NOMO-1 (cell line): ENCODE measurements around the gene RPUSD4.
A peak's percentile ranks its signal among the peaks of the same experiment; 100 is the strongest.
"Not testable (repeated sequence)": the region's sequence is repeated elsewhere in the genome, so short reads cannot be mapped to it uniquely, and the experiment has no call there.

Experiments
- DNase-seq, 2 experiments: peaks; one replicate each; lab custom pipeline; 2025; ENCODE audit not compliant: unreplicated experiment in 2 of 2; lab: John Stamatoyannopoulos, UW

RPUSD4 gene

DNA sequence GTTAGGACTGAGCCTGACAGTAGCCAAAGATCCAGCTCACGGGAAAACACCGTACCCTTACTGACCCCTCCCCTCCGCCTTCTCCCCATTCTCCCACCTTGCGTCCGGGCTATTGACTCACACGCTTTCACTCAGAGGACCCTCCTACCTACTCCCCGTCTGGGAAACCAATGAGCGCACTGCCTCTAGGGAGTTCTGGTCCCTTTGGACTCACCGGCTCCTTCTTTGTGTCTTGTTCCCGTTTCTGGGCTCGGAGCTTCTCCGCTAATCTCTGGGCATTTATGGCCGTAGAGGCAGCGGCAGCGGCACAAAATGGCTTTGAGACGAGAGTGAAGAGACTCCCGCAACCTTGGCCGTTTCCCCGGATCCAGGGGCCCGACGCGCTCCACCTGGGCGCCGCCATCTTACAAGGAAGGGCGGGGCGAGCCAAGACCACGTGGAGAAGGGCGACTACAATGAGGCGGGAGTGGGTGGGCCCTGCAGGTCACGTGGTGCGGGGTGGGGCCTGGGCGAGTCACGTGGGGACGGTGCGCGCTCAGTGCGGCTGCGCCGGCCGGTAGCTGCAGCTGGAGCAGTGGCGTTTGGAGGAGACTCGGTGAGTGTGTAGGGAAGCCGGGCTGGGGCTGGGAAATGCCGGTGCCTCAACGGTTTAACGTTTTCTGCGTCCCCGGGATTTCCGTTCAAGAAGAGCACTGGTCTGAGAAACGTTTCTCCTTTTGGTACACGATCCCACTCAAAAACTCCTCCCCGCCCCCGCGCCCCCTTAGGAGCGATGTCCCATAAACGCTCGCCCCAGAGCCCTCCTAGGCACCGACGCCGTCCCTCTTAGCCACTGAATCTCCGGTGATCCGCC, at the start of gene RPUSD4, which contains the start of gene FAM118B:
RPUSD4 (minus strand) TSS at position 415 of the 853 bp plus-strand sequence; CDS start at position 403, 12 bp downstream.
FAM118B (plus strand) TSS at position 547 of the 853 bp plus-strand sequence. CDS start 23,220 bp downstream, outside the sequence.
- DNase-seq, result peak; percentile 93

GRCh38 chr11:126257764-126258163, 46.3 kb upstream of the RPUSD4 start:
- DNase-seq, result no peak

DNA sequence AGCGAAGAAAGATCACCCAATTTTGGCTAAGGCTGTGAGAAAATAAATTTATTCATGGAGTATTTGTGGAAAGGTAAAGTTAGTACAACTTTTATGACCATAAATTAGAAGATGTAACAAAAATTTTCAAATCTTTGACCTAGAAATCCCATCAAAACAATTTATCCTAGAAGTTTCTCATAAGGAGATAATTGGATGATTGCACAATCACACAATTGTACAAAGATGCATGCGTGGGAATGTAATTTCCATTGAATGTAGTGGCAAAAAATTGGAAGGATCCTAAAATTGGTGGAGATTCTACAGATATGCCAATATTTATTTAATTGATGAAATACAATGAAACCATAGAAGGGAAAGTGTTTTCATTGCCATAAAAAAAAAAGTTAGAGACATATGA, 45.7 kb upstream of the RPUSD4 start:
- DNase-seq, result no peak

DNA sequence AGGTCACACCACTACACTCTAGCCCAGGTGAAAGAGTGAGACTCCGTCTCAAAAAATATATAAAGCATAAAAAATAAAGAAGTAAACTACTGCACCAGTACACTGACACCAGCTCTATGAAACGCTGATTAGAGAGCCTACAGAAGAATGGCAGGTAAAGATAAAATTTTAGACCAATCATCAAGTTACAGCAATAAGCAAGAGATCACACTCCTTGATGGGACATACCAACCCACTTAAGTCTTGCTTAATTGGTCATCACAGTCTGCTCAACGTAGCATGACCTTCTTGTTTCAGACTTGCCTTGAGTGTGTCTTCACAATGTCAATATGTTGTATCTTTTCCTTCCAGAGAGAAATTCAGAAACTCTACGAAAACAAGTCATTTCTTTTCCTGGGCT, 44.8 kb upstream of the RPUSD4 start:
- no peak for DNase-seq

- not testable (repeated sequence) for DNase-seq
Observed at GRCh38 chr11:126255507-126255906, 44.1 kb upstream of the RPUSD4 start.

DNA sequence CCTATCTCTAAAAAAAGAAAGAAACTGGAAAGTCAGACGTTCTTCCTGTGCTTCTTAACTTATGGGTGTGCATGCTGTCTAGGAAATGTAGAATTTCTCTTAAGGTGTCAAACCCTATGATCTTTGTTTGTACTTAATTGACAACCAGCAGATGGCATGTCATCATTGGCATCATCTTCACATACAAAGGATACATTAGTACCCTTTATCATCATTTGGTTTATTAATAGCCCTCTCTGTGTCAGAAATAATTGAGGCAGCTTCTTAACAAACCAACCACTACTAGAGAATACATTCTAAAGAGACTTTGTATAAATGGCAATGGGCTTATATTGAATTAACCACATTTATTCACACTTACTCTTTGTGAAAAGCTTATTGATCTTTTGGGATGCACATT, 43.4 kb upstream of the RPUSD4 start:
- no peak for DNase-seq

DNA sequence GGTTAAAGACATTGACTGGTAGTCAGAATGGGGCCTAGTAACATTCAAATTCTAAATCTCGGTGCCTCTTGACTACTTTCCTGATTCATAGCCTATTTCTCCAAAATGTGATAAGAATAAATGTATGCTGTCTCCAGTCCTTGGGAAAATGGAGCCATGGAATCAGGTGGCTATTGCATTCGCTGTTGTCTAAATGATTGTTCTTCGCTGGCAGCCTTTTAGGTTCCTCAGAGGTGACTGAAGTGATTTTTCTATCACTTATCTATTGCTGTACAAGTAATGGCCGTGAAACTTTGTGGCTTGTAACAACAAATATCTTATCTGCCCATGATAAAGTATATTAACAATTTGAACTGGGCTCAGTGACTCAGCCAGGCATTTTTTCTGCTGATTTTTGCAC, 41.8 kb upstream of the RPUSD4 start:
- no peak for DNase-seq

- DNase-seq, result no peak
Observed at GRCh38 chr11:126246636-126247035, 35.2 kb upstream of the RPUSD4 start.

DNA sequence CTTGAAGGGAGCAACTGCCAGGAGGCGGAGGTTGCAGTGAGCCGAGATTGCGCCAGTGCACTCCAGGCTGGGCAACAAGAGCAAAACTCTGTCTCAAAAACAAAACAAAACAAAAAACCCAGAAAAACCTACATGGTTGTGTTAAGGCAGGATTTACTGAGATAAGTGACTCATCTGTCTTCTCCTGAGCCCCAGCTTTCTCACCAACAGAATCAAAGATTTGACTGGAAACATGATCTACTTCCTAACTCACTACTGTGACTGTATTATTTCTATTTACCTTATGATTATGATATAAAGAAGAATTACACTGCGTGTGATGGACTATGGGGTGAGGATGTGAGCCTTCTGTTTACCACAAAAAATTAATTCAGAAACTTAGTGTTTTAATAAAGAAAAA, 21.9 kb upstream of the RPUSD4 start:
- no peak for DNase-seq

GRCh38 chr11:126232683-126233082, 21.2 kb upstream of the RPUSD4 start:
- DNase-seq, result no peak

GRCh38 chr11:126231725-126232459, 20.4 kb upstream of the RPUSD4 start:
- DNase-seq, result no peak

DNA sequence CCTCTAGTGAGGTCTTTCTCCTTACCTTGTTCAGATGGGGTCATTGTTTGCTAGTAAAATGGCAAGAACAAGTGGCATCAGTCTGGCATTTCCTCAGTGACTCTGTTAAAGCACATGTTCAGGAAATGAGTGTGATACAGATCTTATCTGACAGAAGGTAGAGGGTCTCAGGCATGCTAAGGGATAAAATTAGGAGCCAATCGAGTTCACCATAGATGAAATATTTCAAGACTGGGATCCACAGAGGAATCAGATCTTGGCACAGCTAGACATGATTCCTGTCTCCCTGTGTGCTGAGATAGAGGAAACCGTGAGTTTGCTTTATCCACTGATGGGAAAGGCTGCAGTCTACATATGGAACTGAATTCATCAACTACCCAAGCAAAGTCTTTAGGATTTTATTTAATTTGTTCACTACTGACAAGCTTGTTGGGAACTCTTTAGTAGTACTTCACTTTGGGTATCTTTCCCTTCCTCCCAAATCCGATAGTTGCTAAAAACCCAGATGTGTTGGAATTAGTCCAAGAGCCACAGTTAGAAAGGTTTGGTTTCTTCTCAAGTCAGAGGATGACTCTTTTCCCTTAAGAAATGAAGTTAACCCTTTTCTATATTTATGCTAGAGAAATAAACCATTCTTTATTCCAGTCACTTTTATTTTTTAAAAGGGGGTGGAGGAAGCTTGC, 18.5 kb upstream of the RPUSD4 start:
- no peak for DNase-seq

DNA sequence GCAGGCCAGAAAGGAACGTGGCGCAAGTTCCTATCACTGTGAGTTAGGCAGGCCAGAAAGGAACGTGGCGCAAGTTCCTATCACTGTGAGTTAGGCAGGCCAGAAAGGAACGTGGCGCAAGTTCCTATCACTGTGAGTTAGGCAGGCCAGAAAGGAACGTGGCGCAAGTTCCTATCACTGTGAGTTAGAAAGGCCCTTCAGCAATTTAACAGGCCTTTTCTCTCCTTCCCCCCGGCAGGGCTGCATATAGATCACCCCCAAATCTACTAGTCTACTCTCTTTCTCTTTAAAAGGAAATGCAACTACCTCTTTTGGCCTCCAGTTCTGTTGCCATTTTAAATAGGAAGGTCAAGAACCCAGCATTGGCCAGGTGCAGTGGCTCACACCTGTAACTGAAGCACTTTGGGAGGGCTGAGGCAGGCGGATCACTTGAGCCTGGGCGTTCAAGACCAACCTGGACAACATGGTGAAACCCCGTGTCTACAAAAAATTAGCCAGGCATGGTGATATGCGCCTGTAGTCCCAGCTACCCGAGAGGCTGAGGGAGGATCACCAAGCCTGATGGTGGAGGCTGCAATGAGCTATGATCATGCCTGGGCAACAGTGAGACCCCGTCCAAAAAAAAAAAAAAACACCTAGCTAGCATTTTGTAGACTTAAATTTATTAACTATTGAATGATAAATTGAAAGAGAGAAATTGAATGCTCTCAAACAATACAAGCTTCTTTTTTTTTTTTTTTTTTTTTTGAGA, 15.1 kb upstream of the RPUSD4 start:
- no peak for DNase-seq

DNA sequence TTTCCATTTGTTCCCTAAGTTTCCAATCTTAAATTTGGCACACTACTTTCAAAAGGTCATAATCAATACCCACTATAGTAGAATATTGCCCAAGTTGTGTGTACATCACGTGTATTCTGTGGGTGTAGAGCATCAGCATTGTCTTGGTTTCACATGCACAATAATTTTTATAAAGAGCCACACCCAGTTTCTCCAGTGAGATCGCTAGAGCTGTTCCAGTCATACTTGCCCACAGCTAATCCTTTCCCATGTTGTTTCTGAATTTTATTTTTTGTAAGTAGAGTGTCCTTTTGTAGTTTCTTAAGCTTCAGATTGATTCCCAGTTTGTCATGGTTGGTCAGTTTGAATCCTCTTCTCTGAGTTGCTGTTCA, 13.8 kb upstream of the RPUSD4 start:
- no peak for DNase-seq

DNA sequence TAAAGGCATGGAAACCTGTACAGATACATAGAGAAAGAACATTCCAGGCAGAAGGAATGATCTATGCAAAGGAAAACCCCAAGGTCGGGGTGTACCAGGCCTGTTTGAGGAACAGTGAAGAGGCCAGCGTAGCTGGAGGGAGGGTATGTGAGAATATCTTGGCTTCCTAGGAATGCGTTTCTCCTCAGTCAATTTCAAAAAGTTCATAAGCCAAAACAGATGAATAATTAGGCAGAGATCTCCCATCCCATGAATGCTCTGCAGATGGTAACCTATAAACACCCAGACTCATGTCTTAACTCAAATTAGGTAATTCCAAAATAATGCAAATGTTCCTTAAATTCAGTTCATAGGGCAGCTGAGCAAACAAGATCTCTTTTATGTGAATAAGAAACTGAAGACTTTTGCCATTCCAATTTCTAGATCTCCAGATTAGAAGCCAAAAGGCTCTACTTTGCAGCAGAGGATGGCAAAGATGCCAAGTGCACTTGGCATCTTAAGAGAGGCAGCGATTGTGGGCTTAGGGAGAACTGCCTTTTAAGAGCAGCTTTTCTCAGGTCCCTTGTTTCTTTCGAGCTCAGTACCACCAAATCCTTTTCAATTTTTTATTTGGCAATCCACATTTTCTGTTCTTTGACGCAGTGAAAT, 13.3 kb upstream of the RPUSD4 start:
- no peak for DNase-seq

DNA sequence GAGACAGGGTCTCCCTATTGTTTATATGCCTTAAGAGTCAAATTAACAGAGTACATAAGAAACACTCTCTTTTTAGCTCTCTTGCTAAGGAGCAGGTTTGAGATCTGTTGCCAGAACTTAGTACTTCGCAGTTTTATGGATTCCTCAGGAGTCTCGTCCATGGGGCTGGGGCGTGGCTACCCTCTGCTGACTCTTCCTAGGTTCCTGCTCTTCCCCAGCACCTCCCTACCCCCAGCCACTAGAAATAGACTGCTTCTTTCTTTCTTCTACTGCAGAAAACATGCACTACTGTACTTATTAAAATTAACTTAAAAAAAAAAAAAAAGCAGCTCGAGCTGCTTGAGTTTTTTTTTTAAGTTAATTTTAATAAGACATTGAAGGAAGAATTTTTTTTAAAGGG, 8.1 kb upstream of the RPUSD4 start:
- no peak for DNase-seq

GRCh38 chr11:126217491-126217890, 6.0 kb upstream of the RPUSD4 start:
- DNase-seq, result peak; percentile 4 to 29

- DNase-seq, result no peak
Observed at GRCh38 chr11:126216526-126217305, 5.3 kb upstream of the RPUSD4 start.

DNA sequence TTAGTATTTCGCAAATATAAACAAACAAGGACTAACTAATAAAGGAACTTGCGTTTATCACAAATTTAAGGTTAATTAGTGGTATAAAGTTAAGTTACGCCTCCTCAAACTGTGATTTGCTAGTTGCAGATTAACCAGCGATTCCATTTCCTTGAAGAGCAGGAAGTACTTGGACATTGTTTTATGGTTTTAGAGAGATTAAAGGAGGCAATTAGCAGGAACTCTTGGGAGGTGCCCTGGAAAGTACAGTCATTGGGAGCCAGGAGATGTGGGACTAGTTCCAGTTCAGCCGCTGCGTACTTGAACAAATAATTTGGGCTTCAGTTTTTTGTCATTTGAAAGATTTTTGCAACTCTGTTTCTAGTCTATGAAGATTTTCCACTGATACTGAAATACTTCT, 3.4 kb upstream of the RPUSD4 start:
- no peak for DNase-seq
